B cell (primary cell): ENCODE measurements around the gene INHBE. TPM values are rescaled to one million over a fixed set of nuclear protein-coding genes. Genes with fewer than 3 reads are reported as not detected.

Experiments used
- ATAC-seq: fragments of 200-7000 bp; cut with Tn5 transposase; one replicate; pipeline ENCODE4 v1.10.0; 2021; ENCODE audit warnings: low read depth, mild to moderate bottlenecking, moderate number of reproducible peaks, moderate library complexity
- CTCF ChIA-PET: fragments of 350-600 bp; sonication (Branson Sonifier 250); formaldehyde crosslinking; loops from one replicate; lab custom pipeline; 2021; ENCODE audit warnings: antibody characterized with exemption, inconsistent platforms; lab: Charles Lee
- POLR2A ChIA-PET: fragments of 350-600 bp; sonication (Branson Sonifier 250); formaldehyde crosslinking; loops from one replicate; lab custom pipeline; 2021; ENCODE audit warnings: antibody characterized with exemption; lab: Charles Lee
- DNase-seq: peaks from one replicate; pipeline ENCODE4 v3.0.0; 2013
- H2AFZ ChIP-seq: 2 replicates; pipeline ENCODE4 v1.6.1; 2012; ENCODE audit warnings: mild to moderate bottlenecking, low read depth, low read length; ENCODE audit not compliant: insufficient read depth, poor library complexity, severe bottlenecking
- H3K27ac ChIP-seq, 2 donors: 1 replicate in 1 of 2; 2 replicates in 1 of 2; pipeline ENCODE4 v1.5.1; 2012 to 2013; ENCODE audit warnings: low read length in 2 of 2, mild to moderate bottlenecking in 2 of 2, moderate library complexity in 1 of 2
- H3K27me3 ChIP-seq, 4 experiments: fragments of 200-600 bp in 1 of 4; sonication (generic) in 1 of 4; replicated peaks in 1 of 4; 1 replicate in 2 of 4; 2 replicates in 2 of 4; pipeline versions ENCODE4 v1.6.1 to v1.7.0; 2013 to 2016; ENCODE audit warnings: low read length in 3 of 4, mild to moderate bottlenecking in 2 of 4, mixed read lengths in 1 of 4, moderate library complexity in 1 of 4; ENCODE audit not compliant: insufficient read depth in 4 of 4, control insufficient read depth in 3 of 4; ENCODE audit errors: control extremely low read depth in 1 of 4
- H3K36me3 ChIP-seq, 2 experiments: replicated peaks in 1 of 2; 1 replicate in 1 of 2; 2 replicates in 1 of 2; pipeline versions ENCODE4 v1.6.1 to v1.7.1; 2013; ENCODE audit warnings: low read length in 1 of 2; ENCODE audit not compliant: insufficient read depth in 2 of 2, control insufficient read depth in 1 of 2; ENCODE audit errors: control extremely low read depth in 1 of 2, extremely low read depth in 1 of 2
- H3K4me1 ChIP-seq, 2 donors: fragments of 200-600 bp in 1 of 2; sonication (generic) in 1 of 2; 1 replicate in 1 of 2; 2 replicates in 1 of 2; pipeline versions ENCODE4 v1.5.1 to v1.6.1; 2013 to 2017; ENCODE audit warnings: low read length in 2 of 2; ENCODE audit not compliant: control insufficient read depth in 2 of 2, insufficient read depth in 2 of 2
- H3K4me2 ChIP-seq: replicated peaks from 2 replicates; pipeline ENCODE3; 2012; ENCODE audit warnings: mild to moderate bottlenecking, low read depth, low read length; ENCODE audit not compliant: poor library complexity, severe bottlenecking
- H3K4me3 ChIP-seq, 5 experiments: fragments of 200-600 bp in 1 of 5; sonication (generic) in 1 of 5; 1 replicate in 3 of 5; 2 replicates in 2 of 5; pipeline versions ENCODE4 v1.5.1 to v1.7.0; 2011 to 2016; ENCODE audit warnings: low read length in 4 of 5, mild to moderate bottlenecking in 4 of 5, low read depth in 2 of 5, control low read depth in 1 of 5, moderate library complexity in 1 of 5; ENCODE audit not compliant: insufficient read depth in 1 of 5; ENCODE audit errors: control extremely low read depth in 1 of 5, extremely low read depth in 1 of 5
- H3K79me2 ChIP-seq: fragments of 200-600 bp; sonication (generic); one replicate; pipeline ENCODE4 v1.6.0; 2016; ENCODE audit warnings: low read length; ENCODE audit not compliant: control insufficient read depth, insufficient read depth
- H3K9ac ChIP-seq: fragments of 200-600 bp; sonication (generic); 2 replicates; pipeline ENCODE4 v1.6.1; 2017; ENCODE audit warnings: mild to moderate bottlenecking, low read length, moderate library complexity
- H3K9me3 ChIP-seq, 3 donors: one replicate each; pipeline versions ENCODE4 v1.6.1 to v1.7.1; 2013; ENCODE audit warnings: low read length in 2 of 3; ENCODE audit not compliant: control insufficient read depth in 2 of 3, insufficient read depth in 1 of 3; ENCODE audit errors: control extremely low read depth in 1 of 3
- H4K20me1 ChIP-seq: 2 replicates; pipeline ENCODE4 v1.6.0; 2012; ENCODE audit warnings: mild to moderate bottlenecking, low read length; ENCODE audit not compliant: insufficient read depth, control insufficient read depth, poor library complexity, severe bottlenecking
- H3K27ac Mint-ChIP-seq: one replicate; pipeline ENCODE4 v1.8.0; 2021; ENCODE audit warnings: mixed read lengths
- H3K27me3 Mint-ChIP-seq: one replicate; pipeline ENCODE4 v1.8.0; 2021; ENCODE audit warnings: mixed read lengths
- H3K4me1 Mint-ChIP-seq: one replicate; pipeline ENCODE4 v1.8.0; 2021; ENCODE audit warnings: mixed read lengths
- H3K4me3 Mint-ChIP-seq: one replicate; pipeline ENCODE4 v1.8.0; 2021; ENCODE audit warnings: mixed read lengths
- H3K9me3 Mint-ChIP-seq: one replicate; pipeline ENCODE4 v1.8.0; 2022; ENCODE audit warnings: mixed read lengths; ENCODE audit not compliant: insufficient read depth
- CTCF ChIP-seq: fragments of 200-600 bp; IDR thresholded peaks from one replicate; pipeline ENCODE4 v1.8.0; 2022; ENCODE audit warnings: antibody characterized with exemption, mild to moderate bottlenecking
- EZH2 ChIP-seq: IDR thresholded peaks from 2 replicates; pipeline ENCODE4 v1.6.1; 2012; ENCODE audit warnings: borderline replicate concordance, low read depth, mild to moderate bottlenecking, moderate library complexity, low read length; ENCODE audit not compliant: insufficient read depth, poor library complexity, severe bottlenecking
- WGBS: methylation state at CpG from one replicate; pipeline ENCODE4 v1.1.5; 2013; ENCODE audit warnings: missing lambda C conversion rate; ENCODE audit not compliant: insufficient coverage; 5-methylcytosine and 5-hydroxymethylcytosine counted together
- intact Hi-C: fragments of 100-400 bp; cut with micrococcal nuclease; formaldehyde crosslinking; loops from one replicate; pipeline ENCODE4 v1.10.0; 2022
- polyA plus RNA-seq: library from polyadenylated mRNA; depleted of rRNA; stranded (reverse); fragments of >200 nt; gene quantifications from 2 replicates; pipeline ENCODE4 v1.2.3, GENCODE V29; 2012
- total RNA-seq, 2 donors: library from RNA; stranded (reverse); fragments of 120-200 nt in 1 of 2; gene quantifications; 1 replicate in 1 of 2; 2 replicates in 1 of 2; pipeline versions ENCODE4 v1.2.3 to v1.2.4, GENCODE V29; 2013 to 2022

Gene INHBE
- total and polyA plus RNA-seq, 2 donors (not counting 1 experiment from before 2014, with no cell fraction given) = not detected

DNA sequence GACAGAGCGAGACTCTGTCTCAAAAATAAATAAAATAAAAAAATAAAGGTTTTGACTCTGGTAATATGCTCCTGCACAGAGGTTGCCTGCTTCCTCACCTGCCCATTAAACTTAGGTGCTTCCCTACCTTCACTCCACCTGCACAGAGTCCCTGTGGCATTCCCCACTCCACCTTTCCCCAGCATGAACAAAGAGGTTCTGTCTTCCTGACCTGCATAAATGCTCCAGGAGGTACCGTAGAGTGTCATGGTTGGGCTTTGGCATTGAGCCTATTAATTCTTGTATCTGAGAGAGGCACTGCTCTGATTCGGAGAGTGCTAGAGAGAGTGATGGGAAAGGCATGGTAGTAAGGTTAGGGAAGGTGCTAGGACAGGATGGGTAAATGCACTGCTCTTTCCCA lies 18.3 kb downstream of the INHBE start:
- Histone ChIP-seq H3K9me3 (no peaks in the 10 kb centered on the region), H3K27ac (no peak overlapping the region), H2AFZ (no peak overlapping the region), H3K4me2 (no peak overlapping the region), H3K36me3 (peaks cover 2 to 60% of the 10 kb centered on the region in 2 experiments), H4K20me1 (peaks cover 23% of the 10 kb centered on the region), H3K79me2 (peaks cover 56% of the 10 kb centered on the region), H3K4me1 (peaks cover 33 to 55% of the 10 kb centered on the region in 2 donors), H3K9ac (no peak overlapping the region), H3K27me3 (no peaks in the 10 kb centered on the region), H3K4me3 (no peak overlapping the region)
- Mint-ChIP-seq H3K9me3 (no peaks in the 10 kb centered on the region), H3K4me3 (no peak overlapping the region), H3K27me3 (no peaks in the 10 kb centered on the region), H3K27ac (peak overlapping the region; percentile 62), H3K4me1 (peaks cover 54% of the 10 kb centered on the region)
- no peak for TF ChIP-seq EZH2
- no peak for TF ChIP-seq CTCF
- DNase-seq = no peak
- no CpG with 5 or more reads among the region's 3 CpGs for WGBS
- CTCF ChIA-PET = interaction anchor here (1.1 to 10.4 kb wide), 3 partner anchors 12 to 17 kb away, joined by 4 to 166 read pairs (median 10); partner anchors contain the start of genes GLI1 and MARS1
- intact Hi-C loops = no loop called here
- no peak for ATAC-seq
- POLR2A ChIA-PET = no interaction called here

DNA sequence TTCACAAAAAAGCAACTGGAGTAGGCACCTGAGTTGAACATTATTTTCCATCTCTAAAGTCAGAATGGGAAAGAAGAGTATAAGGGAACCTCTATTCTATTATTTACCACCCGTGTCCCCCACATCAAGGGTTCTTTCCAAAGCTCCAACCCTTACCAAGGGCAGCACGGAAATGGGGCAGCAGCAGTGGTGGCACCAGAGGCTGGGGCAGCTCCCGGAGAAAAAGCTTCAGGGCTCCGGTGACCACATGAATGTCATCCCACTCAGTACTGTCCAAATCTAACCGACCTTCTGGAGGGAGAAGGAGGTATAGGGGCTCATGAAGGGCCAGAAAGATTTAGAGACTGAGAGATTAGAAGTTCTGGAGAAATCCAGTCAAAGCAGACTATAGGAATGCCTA lies 18.8 kb downstream of the INHBE start:
- ChIA-PET POLR2A (no interaction called here), CTCF (interaction anchor here (1.1 to 10.4 kb wide), 3 partner anchors 13 to 18 kb away, joined by 4 to 166 read pairs (median 10); partner anchors contain the start of genes GLI1 and MARS1)
- Histone ChIP-seq H4K20me1 (peaks cover 23% of the 10 kb centered on the region), H2AFZ (no peak overlapping the region), H3K27ac (peak overlapping the region in 1 of 2 donors; percentile 20), H3K9ac (no peak overlapping the region), H3K4me3 (no peak overlapping the region), H3K36me3 (peaks cover 2 to 59% of the 10 kb centered on the region in 2 experiments), H3K27me3 (no peaks in the 10 kb centered on the region), H3K9me3 (no peaks in the 10 kb centered on the region), H3K4me1 (peaks cover 38 to 60% of the 10 kb centered on the region in 2 donors), H3K4me2 (no peak overlapping the region), H3K79me2 (peaks cover 61% of the 10 kb centered on the region)
- Mint-ChIP-seq H3K27me3 (no peaks in the 10 kb centered on the region), H3K4me1 (peaks cover 59% of the 10 kb centered on the region), H3K9me3 (no peaks in the 10 kb centered on the region), H3K4me3 (peak overlapping the region; percentile 23), H3K27ac (peak overlapping the region; percentile 70)
- no peak for ATAC-seq
- WGBS = no CpG with 5 or more reads among the region's 5 CpGs
- TF ChIP-seq EZH2 = no peak
- TF ChIP-seq CTCF = no peak
- intact Hi-C loops = no loop called here
- DNase-seq = no peak
